ENCODE data around the gene OAS1.

OAS1 gene

DNA sequence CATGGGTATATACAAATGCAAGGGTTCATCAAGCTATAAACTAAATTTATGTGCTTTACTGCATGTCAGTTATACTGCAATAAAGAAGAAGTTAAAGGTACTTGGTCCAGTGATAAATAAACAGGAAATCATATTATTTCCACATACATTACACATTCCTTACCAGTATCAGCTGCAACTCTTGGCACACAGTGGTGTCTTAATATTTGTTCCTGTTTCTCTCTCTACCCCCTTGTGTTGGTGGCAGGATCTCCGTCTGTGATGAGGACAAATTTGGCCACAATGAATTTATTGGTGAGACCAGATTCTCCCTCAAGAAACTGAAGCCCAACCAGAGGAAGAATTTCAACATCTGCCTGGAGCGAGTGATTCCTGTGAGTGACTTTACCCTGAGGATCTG lies 19.2 kb upstream of the OAS1 start:
- H3K9me3 ChIP-seq (replicated peaks in 1 of 2; ENCODE audit: control insufficient read depth in 2 of 2, insufficient read depth in 1 of 2, low read depth in 1 of 2, low read length in 2 of 2) = peaks cover 0 to 7% of the 10 kb centered on the region in 2 donors
- no peak overlapping the region for H3K9ac ChIP-seq (ENCODE audit: low read depth, low read length, poor library complexity)
- no peak overlapping the region for H2BK12ac ChIP-seq (ENCODE audit: low read length)
- no peak overlapping the region for H2AK5ac ChIP-seq (ENCODE audit: low read depth, low read length)
- no peak overlapping the region for H3K18ac ChIP-seq (ENCODE audit: low read length)
- no peak overlapping the region for H2BK5ac ChIP-seq (ENCODE audit: low read length)
- H3K14ac ChIP-seq (ENCODE audit: low read length) = no peak overlapping the region
- no peak overlapping the region for H3K4me3 ChIP-seq (ENCODE audit: low read length in 2 of 2)
- WGBS, 2 donors (ENCODE audit: extremely low coverage in 2 of 2, insufficient read length in 2 of 2, insufficient replicate concordance in 1 of 2) = no CpG with 5 or more reads among the region's 2 CpGs
- H2BK15ac ChIP-seq (ENCODE audit: low read length) = no peak overlapping the region
- no peak overlapping the region for H3K4ac ChIP-seq (ENCODE audit: low read length)
- DNase-seq (ENCODE audit: low spot score) = no peak
- no peaks in the 10 kb centered on the region for H3K27me3 ChIP-seq (ENCODE audit: control insufficient read depth in 3 of 3, insufficient read depth in 3 of 3, low read depth in 1 of 3, low read length in 3 of 3)
- no peak overlapping the region for H2AFZ ChIP-seq (ENCODE audit: low read length)
- H4K8ac ChIP-seq (ENCODE audit: low read depth, low read length) = no peak overlapping the region
- H3K27ac ChIP-seq (replicated peaks; ENCODE audit: low read length) = no peak overlapping the region
- no peak overlapping the region for H4K91ac ChIP-seq (ENCODE audit: low read depth, low read length, poor library complexity)
- H3K79me1 ChIP-seq (ENCODE audit: low read depth, low read length) = no peaks in the 10 kb centered on the region
- no peaks in the 10 kb centered on the region for H3K36me3 ChIP-seq (replicated peaks in 1 of 2; ENCODE audit: control insufficient read depth in 2 of 2, insufficient read depth in 2 of 2, low read length in 2 of 2)
- no peak overlapping the region for H3K23ac ChIP-seq (ENCODE audit: low read depth, low read length, poor library complexity)
- no peak overlapping the region for H3K4me2 ChIP-seq (ENCODE audit: insufficient read depth, low read length, poor library complexity, severe bottlenecking)
- H3K4me1 ChIP-seq (ENCODE audit: control insufficient read depth in 2 of 2, insufficient read depth in 1 of 2, low read depth in 1 of 2, low read length in 2 of 2) = no peaks in the 10 kb centered on the region
- no peak overlapping the region for H2BK120ac ChIP-seq (ENCODE audit: low read depth, low read length)

DNA sequence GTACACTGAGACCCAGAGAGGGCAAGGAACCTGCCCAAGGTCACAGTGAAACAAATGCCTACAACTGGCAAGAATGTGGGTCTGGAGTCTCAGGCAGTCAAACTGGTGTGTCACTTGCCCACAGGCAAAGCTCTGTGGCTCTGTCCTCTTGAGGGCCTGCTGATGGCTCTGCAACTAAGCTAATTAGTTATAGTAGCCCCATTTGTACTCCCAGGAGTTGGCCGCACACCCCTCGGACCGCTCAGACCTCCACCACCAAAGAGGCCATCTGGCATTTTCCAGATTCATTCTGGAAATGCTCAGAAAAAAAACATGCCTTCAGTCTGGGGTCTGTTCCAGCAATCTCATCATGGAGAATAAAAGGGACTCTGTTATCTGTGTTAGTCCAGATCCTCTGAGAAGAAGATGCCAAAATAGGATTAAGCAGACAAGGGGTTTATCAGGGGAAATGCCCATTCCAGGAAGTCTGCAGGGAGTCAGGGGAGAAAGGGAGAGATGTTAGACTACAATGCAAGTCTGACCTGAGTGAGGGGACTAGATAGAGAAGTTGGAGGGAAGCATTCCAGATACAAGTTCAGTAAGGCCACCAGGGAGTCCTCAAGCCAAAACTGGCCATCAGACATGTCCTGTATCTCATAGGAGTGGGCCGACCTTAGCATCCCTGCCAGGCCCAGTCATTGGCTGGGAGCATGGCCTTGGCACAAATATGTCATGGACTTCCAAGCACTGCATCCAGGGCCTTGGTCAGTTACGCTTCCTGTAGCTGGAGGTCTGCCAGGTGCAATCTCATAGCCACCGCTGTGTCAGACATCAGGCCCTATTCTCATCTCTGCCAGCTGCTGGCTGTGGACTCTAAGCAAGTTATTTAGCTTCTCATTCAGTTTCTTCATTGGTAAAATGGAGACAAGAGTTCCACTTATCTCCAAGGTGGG lies 15.4 kb upstream of the OAS1 start:
- H3K14ac ChIP-seq (ENCODE audit: low read length) = no peak overlapping the region
- H3K4me2 ChIP-seq (ENCODE audit: insufficient read depth, low read length, poor library complexity, severe bottlenecking) = no peak overlapping the region
- H4K91ac ChIP-seq (ENCODE audit: low read depth, low read length, poor library complexity) = no peak overlapping the region
- H3K23ac ChIP-seq (ENCODE audit: low read depth, low read length, poor library complexity) = no peak overlapping the region
- H3K4me3 ChIP-seq (ENCODE audit: low read length in 2 of 2) = no peak overlapping the region
- no peak for DNase-seq (ENCODE audit: low spot score)
- no peak overlapping the region for H2BK15ac ChIP-seq (ENCODE audit: low read length)
- WGBS, 2 donors (ENCODE audit: extremely low coverage in 2 of 2, insufficient read length in 2 of 2, insufficient replicate concordance in 1 of 2) = no CpG with 5 or more reads among the region's 6 CpGs
- H2AK5ac ChIP-seq (ENCODE audit: low read depth, low read length) = no peak overlapping the region
- H3K27me3 ChIP-seq (ENCODE audit: control insufficient read depth in 3 of 3, insufficient read depth in 3 of 3, low read depth in 1 of 3, low read length in 3 of 3) = no peaks in the 10 kb centered on the region
- H2AFZ ChIP-seq (ENCODE audit: low read length) = no peak overlapping the region
- no peak overlapping the region for H2BK120ac ChIP-seq (ENCODE audit: low read depth, low read length)
- H3K27ac ChIP-seq (replicated peaks; ENCODE audit: low read length) = no peak overlapping the region
- H3K79me1 ChIP-seq (ENCODE audit: low read depth, low read length) = no peaks in the 10 kb centered on the region
- H3K9ac ChIP-seq (ENCODE audit: low read depth, low read length, poor library complexity) = no peak overlapping the region
- no peaks in the 10 kb centered on the region for H3K4me1 ChIP-seq (ENCODE audit: control insufficient read depth in 2 of 2, insufficient read depth in 1 of 2, low read depth in 1 of 2, low read length in 2 of 2)
- H3K18ac ChIP-seq (ENCODE audit: low read length) = no peak overlapping the region
- no peak overlapping the region for H3K4ac ChIP-seq (ENCODE audit: low read length)
- H4K8ac ChIP-seq (ENCODE audit: low read depth, low read length) = no peak overlapping the region
- H3K9me3 ChIP-seq (replicated peaks in 1 of 2; ENCODE audit: control insufficient read depth in 2 of 2, insufficient read depth in 1 of 2, low read depth in 1 of 2, low read length in 2 of 2) = peaks cover 0 to under 1% of the 10 kb centered on the region in 2 donors
- H2BK5ac ChIP-seq (ENCODE audit: low read length) = no peak overlapping the region
- H2BK12ac ChIP-seq (ENCODE audit: low read length) = no peak overlapping the region
- no peaks in the 10 kb centered on the region for H3K36me3 ChIP-seq (replicated peaks in 1 of 2; ENCODE audit: control insufficient read depth in 2 of 2, insufficient read depth in 2 of 2, low read length in 2 of 2)

- Histone ChIP-seq H3K9ac (ENCODE audit: low read depth, low read length, poor library complexity) (no peak overlapping the region), H4K8ac (ENCODE audit: low read depth, low read length) (no peak overlapping the region), H3K27me3 (ENCODE audit: control insufficient read depth in 3 of 3, insufficient read depth in 3 of 3, low read depth in 1 of 3, low read length in 3 of 3) (no peaks in the 10 kb centered on the region), H3K36me3 (replicated peaks in 1 of 2; ENCODE audit: control insufficient read depth in 2 of 2, insufficient read depth in 2 of 2, low read length in 2 of 2) (no peaks in the 10 kb centered on the region), H2BK12ac (ENCODE audit: low read length) (no peak overlapping the region), H3K79me1 (ENCODE audit: low read depth, low read length) (no peaks in the 10 kb centered on the region), H3K27ac (replicated peaks; ENCODE audit: low read length) (no peak overlapping the region), H2BK120ac (ENCODE audit: low read depth, low read length) (no peak overlapping the region), H3K4me1 (ENCODE audit: control insufficient read depth in 2 of 2, insufficient read depth in 1 of 2, low read depth in 1 of 2, low read length in 2 of 2) (no peaks in the 10 kb centered on the region), H3K23ac (ENCODE audit: low read depth, low read length, poor library complexity) (no peak overlapping the region), H3K4ac (ENCODE audit: low read length) (no peak overlapping the region), H4K91ac (ENCODE audit: low read depth, low read length, poor library complexity) (no peak overlapping the region), H2BK15ac (ENCODE audit: low read length) (no peak overlapping the region), H3K14ac (ENCODE audit: low read length) (no peak overlapping the region), H3K18ac (ENCODE audit: low read length) (no peak overlapping the region), H2BK5ac (ENCODE audit: low read length) (no peak overlapping the region), H2AK5ac (ENCODE audit: low read depth, low read length) (no peak overlapping the region), H2AFZ (ENCODE audit: low read length) (no peak overlapping the region), H3K4me3 (ENCODE audit: low read length in 2 of 2) (no peak overlapping the region), H3K4me2 (ENCODE audit: insufficient read depth, low read length, poor library complexity, severe bottlenecking) (no peak overlapping the region), H3K9me3 (replicated peaks in 1 of 2; ENCODE audit: control insufficient read depth in 2 of 2, insufficient read depth in 1 of 2, low read depth in 1 of 2, low read length in 2 of 2) (no peaks in the 10 kb centered on the region)
- no peak for DNase-seq (ENCODE audit: low spot score)
- no CpG with 5 or more reads among the region's 2 CpGs for WGBS, 2 donors (ENCODE audit: extremely low coverage in 2 of 2, insufficient read length in 2 of 2, insufficient replicate concordance in 1 of 2)
Observed at GRCh38 chr12:112892856-112893255, 13.9 kb upstream of the OAS1 start.

DNA sequence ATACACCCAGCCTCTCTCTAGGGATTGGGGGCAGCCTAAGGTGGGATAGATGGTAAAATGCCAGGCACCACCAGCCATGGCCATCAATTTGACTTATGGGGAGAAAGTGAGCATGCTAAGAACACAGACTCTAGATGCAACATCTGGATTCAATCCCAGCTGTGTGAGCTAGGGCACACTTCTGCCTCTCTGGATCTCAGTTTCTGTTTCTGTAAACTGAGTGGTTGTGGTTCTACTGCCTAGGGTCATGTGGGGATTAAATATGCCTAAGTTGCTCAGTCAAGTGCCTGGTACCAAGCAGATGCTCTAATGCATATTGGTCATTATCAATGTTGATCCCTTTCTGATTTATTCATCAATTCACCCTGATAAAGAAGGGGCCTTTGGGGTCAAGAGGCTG lies 12.6 kb upstream of the OAS1 start:
- no peak overlapping the region for H3K18ac ChIP-seq (ENCODE audit: low read length)
- H4K91ac ChIP-seq (ENCODE audit: low read depth, low read length, poor library complexity) = no peak overlapping the region
- no peak overlapping the region for H2BK12ac ChIP-seq (ENCODE audit: low read length)
- H3K36me3 ChIP-seq (replicated peaks in 1 of 2; ENCODE audit: control insufficient read depth in 2 of 2, insufficient read depth in 2 of 2, low read length in 2 of 2) = no peaks in the 10 kb centered on the region
- H3K4me3 ChIP-seq (ENCODE audit: low read length in 2 of 2) = no peak overlapping the region
- H3K9ac ChIP-seq (ENCODE audit: low read depth, low read length, poor library complexity) = no peak overlapping the region
- no peak overlapping the region for H2BK120ac ChIP-seq (ENCODE audit: low read depth, low read length)
- H3K4me1 ChIP-seq (ENCODE audit: control insufficient read depth in 2 of 2, insufficient read depth in 1 of 2, low read depth in 1 of 2, low read length in 2 of 2) = no peaks in the 10 kb centered on the region
- no peak overlapping the region for H3K4me2 ChIP-seq (ENCODE audit: insufficient read depth, low read length, poor library complexity, severe bottlenecking)
- H2BK15ac ChIP-seq (ENCODE audit: low read length) = no peak overlapping the region
- no peak overlapping the region for H2AK5ac ChIP-seq (ENCODE audit: low read depth, low read length)
- H2BK5ac ChIP-seq (ENCODE audit: low read length) = no peak overlapping the region
- no peak overlapping the region for H4K8ac ChIP-seq (ENCODE audit: low read depth, low read length)
- no peaks in the 10 kb centered on the region for H3K9me3 ChIP-seq (replicated peaks in 1 of 2; ENCODE audit: control insufficient read depth in 2 of 2, insufficient read depth in 1 of 2, low read depth in 1 of 2, low read length in 2 of 2)
- no peaks in the 10 kb centered on the region for H3K79me1 ChIP-seq (ENCODE audit: low read depth, low read length)
- no peak overlapping the region for H3K4ac ChIP-seq (ENCODE audit: low read length)
- H2AFZ ChIP-seq (ENCODE audit: low read length) = no peak overlapping the region
- no peak for DNase-seq (ENCODE audit: low spot score)
- no peaks in the 10 kb centered on the region for H3K27me3 ChIP-seq (ENCODE audit: control insufficient read depth in 3 of 3, insufficient read depth in 3 of 3, low read depth in 1 of 3, low read length in 3 of 3)
- no peak overlapping the region for H3K23ac ChIP-seq (ENCODE audit: low read depth, low read length, poor library complexity)
- H3K27ac ChIP-seq (replicated peaks; ENCODE audit: low read length) = no peak overlapping the region
- H3K14ac ChIP-seq (ENCODE audit: low read length) = no peak overlapping the region
